H1 (cell line): Measurements from ENCODE around the gene MACF1. TPM values are rescaled to one million over a fixed set of nuclear protein-coding genes. Genes with fewer than 3 reads are reported as not detected.

ENCODE experiments used
- CTCF ChIA-PET: fragments of 300-600 bp; sonication (Branson Sonifier 250); formaldehyde crosslinking; loops from one replicate; lab custom pipeline; 2021; ENCODE audit not compliant: partially characterized antibody; lab: Charles Lee
- POLR2A ChIA-PET: fragments of 300-600 bp; sonication (Branson Sonifier 250); formaldehyde crosslinking; loops from one replicate; lab custom pipeline; 2021; ENCODE audit warnings: inconsistent platforms; ENCODE audit not compliant: partially characterized antibody; lab: Charles Lee
- DNase-seq, 2 experiments: peaks; one replicate each; pipeline versions ENCODE4 v3.0.0 to v3.0.0-alpha.2; 2010 to 2022; ENCODE audit warnings: low spot score in 2 of 2, low read depth in 1 of 2, mixed read lengths in 1 of 2
- FAIRE-seq: peaks from 2 replicates; lab custom pipeline; 2011; peaks lifted over from hg19 to GRCh38; lab: Jason Lieb, UNC
- H2AFZ ChIP-seq: 2 replicates; pipeline ENCODE4 v1.8.1; 2012; ENCODE audit warnings: low read length, inconsistent platforms
- H2AK5ac ChIP-seq: 2 replicates; pipeline ENCODE4 v1.6.1; 2013; ENCODE audit warnings: low read depth, low read length
- H2BK120ac ChIP-seq: replicated peaks from 2 replicates; pipeline ENCODE3; 2013; ENCODE audit warnings: low read depth, low read length, inconsistent platforms
- H2BK12ac ChIP-seq: 2 replicates; pipeline ENCODE4 v1.6.1; 2013; ENCODE audit warnings: low read depth, low read length
- H2BK15ac ChIP-seq: 2 replicates; pipeline ENCODE4 v1.6.1; 2013; ENCODE audit warnings: low read length
- H2BK20ac ChIP-seq: 2 replicates; pipeline ENCODE4 v1.6.1; 2013; ENCODE audit warnings: low read length
- H2BK5ac ChIP-seq: 2 replicates; pipeline ENCODE4 v1.6.1; 2013; ENCODE audit warnings: low read depth, low read length
- H3K14ac ChIP-seq: 2 replicates; pipeline ENCODE4 v1.6.1; 2013; ENCODE audit warnings: inconsistent platforms; ENCODE audit not compliant: insufficient read length
- H3K18ac ChIP-seq: 2 replicates; pipeline ENCODE4 v1.6.1; 2013; ENCODE audit warnings: low read length; ENCODE audit errors: extremely low read depth
- H3K23ac ChIP-seq: 2 replicates; pipeline ENCODE4 v1.6.1; 2013; ENCODE audit warnings: inconsistent platforms; ENCODE audit not compliant: insufficient read length
- H3K23me2 ChIP-seq: 2 replicates; pipeline ENCODE4 v1.6.1; 2013; ENCODE audit warnings: low read depth, low read length
- H3K27ac ChIP-seq: 2 replicates; pipeline ENCODE4 v1.6.1; 2011; ENCODE audit warnings: low read depth, low read length, inconsistent platforms
- H3K27me3 ChIP-seq, 4 experiments: replicated peaks in 1 of 4; 1 replicate in 1 of 4; 2 replicates in 3 of 4; pipeline versions ENCODE4 v1.6.1 to v1.8.1; 2011 to 2013; ENCODE audit warnings: low read length in 3 of 4, mild to moderate bottlenecking in 3 of 4, inconsistent platforms in 2 of 4, mixed read lengths in 2 of 4, moderate library complexity in 1 of 4; ENCODE audit not compliant: control insufficient read depth in 3 of 4, insufficient read depth in 3 of 4; ENCODE audit errors: extremely low read depth in 1 of 4
- H3K36me3 ChIP-seq, 4 experiments: 2 replicates each; pipeline versions ENCODE4 v1.6.1 to v1.8.1; 2011 to 2013; ENCODE audit warnings: mild to moderate bottlenecking in 4 of 4, low read length in 3 of 4, moderate library complexity in 2 of 4, control low read depth in 1 of 4, inconsistent platforms in 1 of 4; ENCODE audit not compliant: insufficient read depth in 4 of 4, control insufficient read depth in 2 of 4
- H3K4ac ChIP-seq: replicated peaks from 2 replicates; pipeline ENCODE3; 2013; ENCODE audit warnings: low read length, low read depth, mixed read lengths, inconsistent platforms; ENCODE audit not compliant: insufficient read length
- H3K4me1 ChIP-seq, 4 experiments: replicated peaks in 1 of 4; 1 replicate in 1 of 4; 2 replicates in 3 of 4; pipeline versions ENCODE4 v1.6.1 to v1.8.1; 2011 to 2013; ENCODE audit warnings: low read length in 3 of 4, inconsistent platforms in 2 of 4, mixed read lengths in 1 of 4; ENCODE audit not compliant: insufficient read depth in 4 of 4, control insufficient read depth in 3 of 4
- H3K4me2 ChIP-seq, 2 experiments: 2 replicates each; pipeline versions ENCODE4 v1.6.1 to v1.8.1; 2011 to 2013; ENCODE audit warnings: low read depth in 2 of 2, low read length in 2 of 2, control low read depth in 1 of 2, inconsistent platforms in 1 of 2, mild to moderate bottlenecking in 1 of 2; ENCODE audit not compliant: insufficient read depth in 1 of 2
- H3K4me3 ChIP-seq, 4 experiments: fragments of 200-600, 300-600 bp in 1 of 4; sonication (generic), shearing (Covaris generic), sonication (Bioruptor Twin) in 1 of 4; 2 replicates each; pipeline versions ENCODE4 v1.5.1 to v1.8.1; 2011 to 2016; ENCODE audit warnings: low read length in 4 of 4, low read depth in 3 of 4, control low read depth in 2 of 4, inconsistent platforms in 2 of 4, mild to moderate bottlenecking in 2 of 4, mixed read lengths in 1 of 4, moderate library complexity in 1 of 4; ENCODE audit not compliant: insufficient read depth in 2 of 4; ENCODE audit errors: extremely low read depth in 1 of 4
- H3K56ac ChIP-seq: replicated peaks from 2 replicates; pipeline ENCODE3; 2013; ENCODE audit warnings: low read depth, mild to moderate bottlenecking, mixed read lengths, low read length, inconsistent platforms; ENCODE audit not compliant: insufficient read length
- H3K79me1 ChIP-seq: 2 replicates; pipeline ENCODE4 v1.6.1; 2013; ENCODE audit warnings: low read depth, low read length, control low read depth
- H3K79me2 ChIP-seq, 2 experiments: 2 replicates each; pipeline versions ENCODE4 v1.6.1 to v1.8.1; 2012 to 2013; ENCODE audit warnings: low read length in 2 of 2, mild to moderate bottlenecking in 2 of 2, inconsistent platforms in 1 of 2; ENCODE audit not compliant: insufficient read depth in 2 of 2, control insufficient read depth in 1 of 2
- H3K9ac ChIP-seq, 4 experiments: replicated peaks in 1 of 4; 1 replicate in 1 of 4; 2 replicates in 3 of 4; pipeline versions ENCODE4 v1.6.1 to v1.8.1; 2011 to 2013; ENCODE audit warnings: low read depth in 3 of 4, low read length in 3 of 4, control low read depth in 2 of 4, mild to moderate bottlenecking in 2 of 4, moderate library complexity in 2 of 4, inconsistent platforms in 1 of 4; ENCODE audit errors: extremely low read depth in 1 of 4
- H3K9me3 ChIP-seq, 2 experiments: 2 replicates each; pipeline versions ENCODE4 v1.6.1 to v1.8.1; 2012 to 2013; ENCODE audit warnings: mild to moderate bottlenecking in 2 of 2, moderate library complexity in 2 of 2, control low read depth in 1 of 2, inconsistent platforms in 1 of 2, low read depth in 1 of 2, low read length in 1 of 2, mixed read lengths in 1 of 2; ENCODE audit not compliant: insufficient read depth in 2 of 2
- H4K20me1 ChIP-seq, 2 experiments: replicated peaks in 1 of 2; 2 replicates each; pipeline versions ENCODE3 to v1.8.1; 2011 to 2013; ENCODE audit warnings: inconsistent platforms in 2 of 2, low read length in 2 of 2, mild to moderate bottlenecking in 1 of 2; ENCODE audit not compliant: insufficient read depth in 2 of 2, control insufficient read depth in 1 of 2
- H4K5ac ChIP-seq: 2 replicates; pipeline ENCODE4 v1.6.1; 2013; ENCODE audit warnings: low read length, low read depth, mixed read lengths, inconsistent platforms; ENCODE audit not compliant: insufficient read length
- H4K8ac ChIP-seq: 2 replicates; pipeline ENCODE4 v1.8.0; 2013; ENCODE audit warnings: mild to moderate bottlenecking, moderate library complexity, low read length, inconsistent platforms; ENCODE audit not compliant: insufficient read depth; ENCODE audit errors: extremely low read depth
- H4K91ac ChIP-seq: replicated peaks from 2 replicates; pipeline ENCODE3; 2013; ENCODE audit warnings: low read length, mixed read lengths, inconsistent platforms; ENCODE audit not compliant: insufficient read length
- MAFK ChIP-seq: IDR thresholded peaks from 2 replicates; pipeline ENCODE4 v1.6.1; 2012; ENCODE audit warnings: low read depth, mild to moderate bottlenecking, improper control_type of control experiment, low read length
- SP1 ChIP-seq: IDR thresholded peaks from 2 replicates; pipeline ENCODE4 v1.6.1; 2011; ENCODE audit warnings: low read depth, low read length
- WGBS, 2 experiments: shearing (Covaris generic) in 1 of 2; methylation state at CpG; one replicate each; pipeline versions ENCODE4 v1.1.6 to v1.1.7; 2013 to 2015; ENCODE audit warnings: low lambda C conversion rate in 2 of 2, mixed read lengths in 2 of 2, inconsistent platforms in 1 of 2, low coverage in 1 of 2, missing lambda C conversion rate in 1 of 2; ENCODE audit not compliant: insufficient replicate concordance in 2 of 2, insufficient coverage in 1 of 2, insufficient read length in 1 of 2; ENCODE audit errors: extremely low coverage in 1 of 2, missing lambda C conversion rate in 1 of 2; 5-methylcytosine and 5-hydroxymethylcytosine counted together
- polyA plus RNA-seq, 7 experiments: library from polyadenylated mRNA; depleted of rRNA in 3 of 7; stranded (reverse) in 5 of 7; unstranded in 2 of 7; fragments of >200 nt in 5 of 7; fragments of 200-250 nt in 2 of 7; gene quantifications; 1 replicate in 5 of 7; 2 replicates in 1 of 7; 4 replicates in 1 of 7; pipeline versions ENCODE4 v1.2.1 to v1.2.3, GENCODE V29; 2011 to 2013; ENCODE audit warnings: missing spikeins in 2 of 7, mixed read lengths in 2 of 7
- total RNA-seq: library from RNA; stranded (reverse); fragmentation: NEBNext Ultra II Directional; extraction: Animal tissue kit (Norgen Biotek cat#: 25700); gene quantifications from 2 replicates; pipeline ENCODE4 v1.2.1, GENCODE V29; 2021

MACF1 gene
- total and polyA plus RNA-seq, 2 of the 8 experiments (the other 6 are each of a cell fraction or from before 2014, with no cell fraction given), result 59.8 to 285 TPM

- Histone ChIP-seq H2BK20ac (no peak overlapping the region), H3K9me3 (no peaks in the 10 kb centered on the region), H3K56ac (no peak overlapping the region), H4K91ac (no peak overlapping the region), H4K8ac (no peak overlapping the region), H3K18ac (no peak overlapping the region), H2BK120ac (no peak overlapping the region), H3K4me3 (no peak overlapping the region), H2AK5ac (no peak overlapping the region), H4K5ac (no peak overlapping the region), H3K9ac (no peak overlapping the region), H3K4ac (no peak overlapping the region), H2AFZ (no peak overlapping the region), H2BK15ac (no peak overlapping the region), H2BK5ac (no peak overlapping the region), H2BK12ac (no peak overlapping the region), H3K14ac (no peak overlapping the region), H3K36me3 (peaks cover 33 to 79% (median 66%) of the 10 kb centered on the region in 4 experiments), H3K23ac (no peak overlapping the region), H3K4me1 (no peaks in the 10 kb centered on the region; a peak in 1 of 7 replicates), H3K27ac (no peak overlapping the region), H3K79me1 (no peaks in the 10 kb centered on the region), H3K4me2 (no peak overlapping the region), H4K20me1 (peaks cover 0 to 2% of the 10 kb centered on the region in 2 experiments), H3K79me2 (no peaks in the 10 kb centered on the region), H3K27me3 (no peaks in the 10 kb centered on the region), H3K23me2 (no peaks in the 10 kb centered on the region)
- DNase-seq, result no peak
- TF ChIP-seq SP1, result no peak
- TF ChIP-seq MAFK, result peak; percentile 21; the same call in 1 of the 2 replicates
- CTCF ChIA-PET, result interaction anchor here (2.3 kb wide), 1 partner anchor 137 kb away, joined by 7 read pairs; no protein-coding TSS in a partner anchor
- POLR2A ChIA-PET, result interaction anchor here (1.2 kb wide), 1 partner anchor 80 kb away, joined by 3 read pairs; no protein-coding TSS in a partner anchor
- WGBS, 2 experiments, result 100% methylated on average over 4 of the region's 4 CpGs; no CpG with 5 or more reads in 1 of the 2 experiments
- FAIRE-seq, result no peak
Observed at GRCh38 chr1:39328586-39329121, 124.2 kb downstream of the MACF1 start.
